Spinal cord (tissue), 10 donors: ENCODE measurements around the gene CHMP6. TPM values are rescaled to one million over a fixed set of nuclear protein-coding genes. Genes with fewer than 3 reads are reported as not detected.

Source experiments
- DNase-seq, 6 donors: peaks; one replicate each; pipeline versions ENCODE4 v3.0.0 to v3.0.0-alpha.2; 2013 to 2015; ENCODE audit warnings: low spot score in 6 of 6, low read depth in 4 of 6
- H3K27ac ChIP-seq: one replicate; pipeline ENCODE4 v1.5.1; 2013; ENCODE audit warnings: low read depth, low read length, control low read depth
- H3K27me3 ChIP-seq: one replicate; pipeline ENCODE4 v1.6.1; 2013; ENCODE audit warnings: low read length; ENCODE audit not compliant: control insufficient read depth, insufficient read depth
- H3K36me3 ChIP-seq: one replicate; pipeline ENCODE4 v1.6.1; 2013; ENCODE audit warnings: low read length; ENCODE audit not compliant: control insufficient read depth, insufficient read depth
- H3K4me1 ChIP-seq: one replicate; pipeline ENCODE4 v1.6.1; 2013; ENCODE audit warnings: low read length; ENCODE audit not compliant: control insufficient read depth, insufficient read depth
- H3K4me3 ChIP-seq: one replicate; pipeline ENCODE4 v1.5.1; 2013; ENCODE audit warnings: low read depth, low read length, control low read depth
- H3K9me3 ChIP-seq: one replicate; pipeline ENCODE4 v1.6.1; 2013; ENCODE audit warnings: low read length; ENCODE audit not compliant: control insufficient read depth, insufficient read depth
- whole genome bisulfite sequencing: methylation state at CpG from one replicate; pipeline ENCODE4 v1.1.5; 2013; ENCODE audit warnings: missing lambda C conversion rate; ENCODE audit not compliant: insufficient coverage; 5-methylcytosine and 5-hydroxymethylcytosine counted together
- polyA plus RNA-seq, 2 donors: library from polyadenylated mRNA; unstranded; fragments of 120-200 nt; gene quantifications; one replicate each; pipeline ENCODE4 v1.2.1, GENCODE V29; 2013; ENCODE audit not compliant: insufficient read length in 2 of 2
- total RNA-seq, 2 donors: library from RNA; depleted of rRNA in 1 of 2; stranded (reverse); fragments of 120-200 nt in 1 of 2; fragments of >200 nt in 1 of 2; gene quantifications; one replicate each; pipeline versions ENCODE4 v1.2.3 to v1.2.4, GENCODE V29; 2013 to 2014
- donor health status: healthy.

CHMP6 gene
- total and polyA plus RNA-seq, 4 donors = 10.2 to 43.1 (median 24.1) TPM

- no peak overlapping the region for H3K4me3 ChIP-seq
- H3K9me3 ChIP-seq = no peaks in the 10 kb centered on the region
- no peak for DNase-seq
- H3K27me3 ChIP-seq = peaks cover 7% of the 10 kb centered on the region
- H3K4me1 ChIP-seq = peaks cover 12% of the 10 kb centered on the region
- WGBS = 79% methylated on average over 14 of the region's 17 CpGs
- H3K27ac ChIP-seq = no peak overlapping the region
- H3K36me3 ChIP-seq = no peaks in the 10 kb centered on the region
These were observed 9.7 kb upstream of the CHMP6 start for GRCh38 chr17:80981929-80982425.

GRCh38 chr17:80982426-80982974 is 9.1 kb upstream of the CHMP6 start:
- peaks cover 15% of the 10 kb centered on the region for H3K4me1 ChIP-seq
- WGBS = 85% methylated on average over 16 of the region's 17 CpGs
- DNase-seq = no peak
- H3K9me3 ChIP-seq = no peaks in the 10 kb centered on the region
- H3K4me3 ChIP-seq = no peak overlapping the region
- no peak overlapping the region for H3K27ac ChIP-seq
- H3K27me3 ChIP-seq = peaks cover 7% of the 10 kb centered on the region
- H3K36me3 ChIP-seq = no peaks in the 10 kb centered on the region

GRCh38 chr17:80983545-80983944 is 8.1 kb upstream of the CHMP6 start:
- DNase-seq = no peak
- H3K27ac ChIP-seq = no peak overlapping the region
- no peaks in the 10 kb centered on the region for H3K9me3 ChIP-seq
- 92% methylated on average over 6 of the region's 17 CpGs for whole genome bisulfite sequencing
- H3K36me3 ChIP-seq = no peaks in the 10 kb centered on the region
- no peak overlapping the region for H3K4me3 ChIP-seq
- H3K27me3 ChIP-seq = peaks cover 7% of the 10 kb centered on the region
- peaks cover 19% of the 10 kb centered on the region for H3K4me1 ChIP-seq

- H3K4me1 ChIP-seq = peaks cover 31% of the 10 kb centered on the region
- H3K27me3 ChIP-seq = peaks cover 7% of the 10 kb centered on the region
- WGBS = 53% methylated on average over 7 of the region's 7 CpGs
- no peak for DNase-seq
- no peaks in the 10 kb centered on the region for H3K36me3 ChIP-seq
- H3K9me3 ChIP-seq = no peaks in the 10 kb centered on the region
- no peak overlapping the region for H3K27ac ChIP-seq
- H3K4me3 ChIP-seq = no peak overlapping the region
These were observed 6.9 kb upstream of the CHMP6 start for GRCh38 chr17:80984749-80985148.

GRCh38 chr17:80986046-80986445 is 5.6 kb upstream of the CHMP6 start:
- Histone ChIP-seq H3K4me1 (peaks cover 32% of the 10 kb centered on the region), H3K9me3 (no peaks in the 10 kb centered on the region), H3K36me3 (no peaks in the 10 kb centered on the region), H3K4me3 (no peak overlapping the region), H3K27ac (no peak overlapping the region), H3K27me3 (peaks cover 7% of the 10 kb centered on the region)
- 88% methylated on average over 6 of the region's 7 CpGs for WGBS
- no peak for DNase-seq

GRCh38 chr17:80986816-80987475 is 4.7 kb upstream of the CHMP6 start:
- Histone ChIP-seq H3K36me3 (no peaks in the 10 kb centered on the region), H3K4me1 (peaks cover 30% of the 10 kb centered on the region), H3K27me3 (peaks cover 3% of the 10 kb centered on the region), H3K9me3 (no peaks in the 10 kb centered on the region), H3K4me3 (no peak overlapping the region), H3K27ac (no peak overlapping the region)
- no peak for DNase-seq
- WGBS = 71% methylated on average over 18 of the region's 18 CpGs

GRCh38 chr17:80987941-80988461 is 3.6 kb upstream of the CHMP6 start:
- 65% methylated on average over 10 of the region's 16 CpGs for WGBS

GRCh38 chr17:80989586-80989913 is 2.1 kb upstream of the CHMP6 start:
- H3K9me3 ChIP-seq = no peaks in the 10 kb centered on the region
- 85% methylated on average over 11 of the region's 11 CpGs for WGBS
- H3K27ac ChIP-seq = no peak overlapping the region
- H3K4me3 ChIP-seq = no peak overlapping the region
- peaks cover 17% of the 10 kb centered on the region for H3K36me3 ChIP-seq
- H3K27me3 ChIP-seq = no peaks in the 10 kb centered on the region
- no peak for DNase-seq
- H3K4me1 ChIP-seq = peaks cover 49% of the 10 kb centered on the region

More at GRCh38 chr17:80987941-80988461, 3.6 kb upstream of the CHMP6 start:
- no peak overlapping the region for H3K4me3 ChIP-seq
- H3K36me3 ChIP-seq = peaks cover 2% of the 10 kb centered on the region
- no peaks in the 10 kb centered on the region for H3K9me3 ChIP-seq
- peaks cover 37% of the 10 kb centered on the region for H3K4me1 ChIP-seq
- DNase-seq = no peak
- no peaks in the 10 kb centered on the region for H3K27me3 ChIP-seq
- H3K27ac ChIP-seq = no peak overlapping the region

GRCh38 chr17:80990921-80991644 is 558 bp upstream of the CHMP6 start:
- WGBS = 65% methylated on average over 17 of the region's 22 CpGs
- Histone ChIP-seq H3K27ac (no peak overlapping the region), H3K4me1 (peaks cover 49% of the 10 kb centered on the region), H3K27me3 (no peaks in the 10 kb centered on the region), H3K36me3 (peaks cover 31% of the 10 kb centered on the region), H3K9me3 (no peaks in the 10 kb centered on the region), H3K4me3 (peak overlapping the region; percentile 58)
- peak in 1 of 6 donors; percentile 2 for DNase-seq
